Testis (tissue), 3 donors: ENCODE results near the gene HOXA7. TPM values are rescaled to one million over a fixed set of nuclear protein-coding genes. Genes with fewer than 3 reads are reported as not detected.

ENCODE experiments used
- DNase-seq: peaks from one replicate; pipeline ENCODE4 v3.0.0-alpha.2; 2019
- H3K27ac ChIP-seq, 2 donors: fragments of 200-600 bp; sonication (generic); one replicate each; pipeline ENCODE4 v1.5.1; 2019
- H3K27me3 ChIP-seq: fragments of 200-600 bp; sonication (generic); one replicate; pipeline ENCODE4 v1.5.1; 2019
- H3K36me3 ChIP-seq: fragments of 200-600 bp; sonication (generic); one replicate; pipeline ENCODE4 v1.5.1; 2017; ENCODE audit warnings: low read depth; ENCODE audit errors: missing control alignments
- H3K4me1 ChIP-seq: fragments of 200-600 bp; sonication (generic); one replicate; pipeline ENCODE4 v1.5.1; 2019
- H3K4me3 ChIP-seq, 2 donors: fragments of 200-600 bp; sonication (generic); one replicate each; pipeline ENCODE4 v1.5.1; 2017 to 2019
- H3K9me3 ChIP-seq: fragments of 200-600 bp; sonication (generic); one replicate; pipeline ENCODE4 v1.5.1; 2017
- CTCF ChIP-seq, 3 experiments: fragments of 450-650 bp in 2 of 3; fragments of 200-600 bp in 1 of 3; sonication (generic) in 1 of 3; IDR thresholded peaks; one replicate each; pipeline ENCODE4 v1.5.1; 2016 to 2019; ENCODE audit warnings: antibody characterized with exemption in 3 of 3, mild to moderate bottlenecking in 2 of 3, moderate library complexity in 1 of 3
- POLR2A ChIP-seq: fragments of 450-650 bp; IDR thresholded peaks from one replicate; pipeline ENCODE4 v1.6.1; 2017; ENCODE audit warnings: antibody characterized with exemption, mild to moderate bottlenecking, moderate library complexity
- WGBS, 2 donors: methylation state at CpG; one replicate each; pipeline ENCODE4 v1.1.5; 2018; 5-methylcytosine and 5-hydroxymethylcytosine counted together
- intact Hi-C: fragments of 100-400 bp; cut with DNase I; formaldehyde crosslinking; loops from one replicate; pipeline ENCODE4 v1.15.1; 2023; ENCODE audit warnings: low total_unique reads
- polyA plus RNA-seq: library from polyadenylated mRNA; stranded (reverse); fragments of 350-450 nt; fragmentation: Illumina TruSeq; extraction: RNeasy Lipid Tissue Mini Kit (QIAGEN cat#74804); gene quantifications from one replicate; pipeline ENCODE4 v1.2.3, GENCODE V29; 2014; ENCODE audit warnings: low read depth, low replicate concordance; ENCODE audit not compliant: insufficient read depth
- total RNA-seq, 2 donors: library from RNA; depleted of rRNA; stranded (reverse); fragments of >200 nt; gene quantifications; one replicate each; pipeline ENCODE4 v1.2.3, GENCODE V29; 2016

Gene HOXA7
- total and polyA plus RNA-seq, 3 donors from 2014 or later, result 3.1 to 13.1 (median 7.8) TPM

GRCh38 chr7:27184337-27185012 lies 28.0 kb upstream of the HOXA7 start:
- no peaks in the 10 kb centered on the region for H3K9me3 ChIP-seq
- 3% methylated on average over 31 to 72 of the region's 72 CpGs for WGBS, 2 donors
- intact Hi-C loops, result no loop called here
- DNase-seq, result peak; percentile 28
- no peak for TF ChIP-seq POLR2A
- no peak for TF ChIP-seq CTCF (IDR thresholded peaks at IDR 0.05)
- H3K27ac ChIP-seq, result no peak overlapping the region
- peak overlapping the region in 1 of 2 donors; percentile 13 for H3K4me3 ChIP-seq
- H3K27me3 ChIP-seq, result peaks cover 8% of the 10 kb centered on the region
- no peaks in the 10 kb centered on the region for H3K36me3 ChIP-seq
- peaks cover 7% of the 10 kb centered on the region for H3K4me1 ChIP-seq

- WGBS, 2 donors, result 6 to 7% methylated on average over 30 of the region's 30 CpGs
- TF ChIP-seq CTCF (IDR thresholded peaks at IDR 0.05) (no peak), POLR2A (no peak)
- Histone ChIP-seq H3K4me1 (peaks cover 7% of the 10 kb centered on the region), H3K36me3 (no peaks in the 10 kb centered on the region), H3K27me3 (peaks cover 8% of the 10 kb centered on the region), H3K27ac (no peak overlapping the region), H3K4me3 (no peak overlapping the region), H3K9me3 (no peaks in the 10 kb centered on the region)
- DNase-seq, result no peak
- intact Hi-C loops, result no loop called here
Observed at GRCh38 chr7:27183682-27184336, 27.3 kb upstream of the HOXA7 start.

- Histone ChIP-seq H3K27ac (no peak overlapping the region), H3K27me3 (peaks cover 8% of the 10 kb centered on the region), H3K4me1 (peaks cover 7% of the 10 kb centered on the region), H3K4me3 (no peak overlapping the region), H3K9me3 (no peaks in the 10 kb centered on the region), H3K36me3 (no peaks in the 10 kb centered on the region)
- WGBS, 2 donors, result 10 to 16% methylated on average over 32 to 39 of the region's 39 CpGs
- no peak for DNase-seq
- intact Hi-C loops, result no loop called here
- TF ChIP-seq CTCF (IDR thresholded peaks at IDR 0.05) (no peak), POLR2A (no peak)
Observed at GRCh38 chr7:27182861-27183681, 26.6 kb upstream of the HOXA7 start.

GRCh38 chr7:27182285-27182841 lies 25.9 kb upstream of the HOXA7 start:
- H3K27ac ChIP-seq, result no peak overlapping the region
- DNase-seq, result no peak
- TF ChIP-seq POLR2A (no peak), CTCF (IDR thresholded peaks at IDR 0.05) (no peak)
- no peak overlapping the region for H3K4me3 ChIP-seq
- no peaks in the 10 kb centered on the region for H3K9me3 ChIP-seq
- intact Hi-C loops, result no loop called here
- WGBS, 2 donors, result 42 to 43% methylated on average over 3 to 4 of the region's 4 CpGs
- no peaks in the 10 kb centered on the region for H3K36me3 ChIP-seq
- H3K4me1 ChIP-seq, result peaks cover 7% of the 10 kb centered on the region
- peaks cover 8% of the 10 kb centered on the region for H3K27me3 ChIP-seq
